PC-3 (cell line): ENCODE measurements around the gene PFN2. TPM values are rescaled to one million over a fixed set of nuclear protein-coding genes. Genes with fewer than 3 reads are reported as not detected.
"Not testable (repeated sequence)": the region's sequence is repeated elsewhere in the genome, so short reads cannot be mapped to it uniquely, and the experiment has no call there.

Source experiments
- ATAC-seq: fragments of 200-7000 bp; cut with Tn5 transposase; 2 replicates; pipeline ENCODE4 v1.9.1; 2020; ENCODE audit warnings: mild to moderate bottlenecking, moderate library complexity
- BruUV-seq: library from RNA; stranded (reverse); fragments of 400-500 nt; replicated peaks from 2 replicates; lab custom pipeline; 2021; lab: Mats Ljungman, UMichigan
- CTCF ChIA-PET: fragments of 300-600 bp; sonication (Branson Sonifier 250); formaldehyde crosslinking; loops from one replicate; lab custom pipeline; 2022; ENCODE audit warnings: antibody characterized with exemption; lab: Charles Lee
- POLR2A ChIA-PET: fragments of 300-600 bp; sonication (Branson Sonifier 250); formaldehyde crosslinking; loops from one replicate; lab custom pipeline; 2022; ENCODE audit warnings: antibody characterized with exemption; ENCODE audit not compliant: unreplicated experiment; lab: Charles Lee
- DNase-seq: peaks from one replicate; pipeline ENCODE4 v3.0.0-alpha.2; 2015
- H2AFZ ChIP-seq: fragments of 300-600 bp; sonication (generic); 2 replicates; pipeline ENCODE4 v1.6.0; 2016; ENCODE audit warnings: antibody characterized with exemption, low read length
- H3F3A ChIP-seq: fragments of 300-600 bp; sonication (generic); one replicate; pipeline ENCODE4 v1.6.0; 2017; ENCODE audit warnings: antibody characterized with exemption, low read length, control low read depth, mild to moderate bottlenecking; ENCODE audit not compliant: unreplicated experiment
- H3K27ac ChIP-seq: fragments of 300-600 bp; sonication (generic); 2 replicates; pipeline ENCODE4 v1.5.1; 2016; ENCODE audit warnings: mild to moderate bottlenecking, low read length
- H3K27me3 ChIP-seq: fragments of 300-600 bp; sonication (generic); 2 replicates; pipeline ENCODE4 v1.6.1; 2016; ENCODE audit warnings: low read length, mixed read lengths
- H3K36me3 ChIP-seq: fragments of 300-600 bp; sonication (generic); 2 replicates; pipeline ENCODE4 v1.6.1; 2016; ENCODE audit warnings: low read depth, mixed run types, low read length, mixed read lengths
- H3K4me1 ChIP-seq: fragments of 300-600 bp; sonication (generic); 2 replicates; pipeline ENCODE4 v1.5.1; 2016; ENCODE audit warnings: low read length; ENCODE audit not compliant: insufficient read depth
- H3K4me2 ChIP-seq: fragments of 300-600 bp; sonication (generic); 2 replicates; pipeline ENCODE4 v1.6.0; 2016; ENCODE audit warnings: low read length
- H3K4me3 ChIP-seq: fragments of 300-600 bp; sonication (generic); 2 replicates; pipeline ENCODE4 v1.5.1; 2016; ENCODE audit warnings: mild to moderate bottlenecking, low read length, mixed read lengths
- H3K79me2 ChIP-seq: fragments of 300-600 bp; sonication (generic); 2 replicates; pipeline ENCODE4 v1.6.1; 2017; ENCODE audit warnings: low read length, mixed read lengths
- H3K9ac ChIP-seq: fragments of 300-600 bp; sonication (generic); 2 replicates; pipeline ENCODE4 v1.6.0; 2016; ENCODE audit warnings: mild to moderate bottlenecking, low read length
- H3K9me2 ChIP-seq: fragments of 300-600 bp; sonication (generic); replicated peaks from 2 replicates; pipeline ENCODE4 v1.6.1; 2016; ENCODE audit warnings: mixed run types, low read length, mixed read lengths
- H3K9me3 ChIP-seq: fragments of 300-600 bp; sonication (generic); 2 replicates; pipeline ENCODE4 v1.6.1; 2016; ENCODE audit warnings: low read length, mixed read lengths
- H4K20me1 ChIP-seq: fragments of 300-600 bp; sonication (generic); 2 replicates; pipeline ENCODE4 v1.6.1; 2016; ENCODE audit warnings: low read length, mixed read lengths
- EZH2 ChIP-seq: fragments of 300-600 bp; sonication (generic); IDR thresholded peaks from one replicate; pipeline ENCODE4 v1.6.1; 2017; ENCODE audit warnings: antibody characterized with exemption, mild to moderate bottlenecking, low read length; ENCODE audit not compliant: unreplicated experiment
- EZH2phosphoT487 ChIP-seq: fragments of 300-600 bp; sonication (generic); IDR thresholded peaks from 2 replicates; pipeline ENCODE4 v1.6.1; 2018; ENCODE audit warnings: mild to moderate bottlenecking, antibody characterized with exemption, low read length, borderline replicate concordance
- intact Hi-C: fragments of 100-400 bp; cut with micrococcal nuclease; formaldehyde crosslinking; loops from 2 replicates; pipeline ENCODE4 v1.9.0; 2023
- total RNA-seq: library from RNA; depleted of rRNA; stranded (reverse); fragments of >200 nt; gene quantifications from 2 replicates; pipeline ENCODE4 v1.2.3, GENCODE V29; 2014
- TF ChIP-seq, protein P1 (sequence below): fragments of 300-600 bp; sonication (generic); conservative IDR thresholded peaks from 2 replicates; pipeline ENCODE4 v1.5.1; 2017; ENCODE audit warnings: antibody characterized with exemption, low read depth, mild to moderate bottlenecking, low read length

The PFN2 gene
- total RNA-seq, 1 experiment from 2014 or later, result 213 TPM

DNA sequence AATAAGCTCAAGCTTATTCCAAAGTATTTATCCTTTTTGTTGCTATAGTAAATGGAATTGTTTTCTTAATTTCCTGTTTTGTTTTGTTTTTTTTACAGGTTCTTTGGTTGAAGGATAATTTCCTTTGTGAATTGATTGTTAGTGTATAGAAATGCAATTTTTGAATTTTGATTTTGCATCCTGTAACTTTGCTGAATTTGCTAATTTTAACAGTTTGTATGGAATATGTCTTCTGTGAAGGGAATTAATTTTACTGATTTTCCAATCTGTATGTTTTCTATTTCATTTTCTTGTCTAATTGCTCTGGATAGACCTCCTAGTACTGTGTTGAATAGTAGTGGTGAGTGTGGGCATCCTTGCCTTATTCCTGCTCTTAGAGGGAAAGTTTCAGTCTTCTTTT is 28.3 kb downstream of the PFN2 start:
- Histone ChIP-seq H3K4me2 (no peak overlapping the region), H3K27me3 (no peaks in the 10 kb centered on the region), H2AFZ (no peak overlapping the region), H3K9me3 (no peaks in the 10 kb centered on the region), H3K9me2 (no peaks in the 10 kb centered on the region), H3K79me2 (no peaks in the 10 kb centered on the region), H3K9ac (no peak overlapping the region), H3K4me3 (no peak overlapping the region), H3K4me1 (no peaks in the 10 kb centered on the region), H3F3A (no peaks in the 10 kb centered on the region), H3K27ac (no peak overlapping the region), H3K36me3 (no peaks in the 10 kb centered on the region), H4K20me1 (no peaks in the 10 kb centered on the region)
- intact Hi-C loops, result no loop called here
- no TSS peak for BruUV-seq
- POLR2A ChIA-PET, result no interaction called here
- DNase-seq (no peak), ATAC-seq (no peak)
- TF ChIP-seq, protein P1, sequence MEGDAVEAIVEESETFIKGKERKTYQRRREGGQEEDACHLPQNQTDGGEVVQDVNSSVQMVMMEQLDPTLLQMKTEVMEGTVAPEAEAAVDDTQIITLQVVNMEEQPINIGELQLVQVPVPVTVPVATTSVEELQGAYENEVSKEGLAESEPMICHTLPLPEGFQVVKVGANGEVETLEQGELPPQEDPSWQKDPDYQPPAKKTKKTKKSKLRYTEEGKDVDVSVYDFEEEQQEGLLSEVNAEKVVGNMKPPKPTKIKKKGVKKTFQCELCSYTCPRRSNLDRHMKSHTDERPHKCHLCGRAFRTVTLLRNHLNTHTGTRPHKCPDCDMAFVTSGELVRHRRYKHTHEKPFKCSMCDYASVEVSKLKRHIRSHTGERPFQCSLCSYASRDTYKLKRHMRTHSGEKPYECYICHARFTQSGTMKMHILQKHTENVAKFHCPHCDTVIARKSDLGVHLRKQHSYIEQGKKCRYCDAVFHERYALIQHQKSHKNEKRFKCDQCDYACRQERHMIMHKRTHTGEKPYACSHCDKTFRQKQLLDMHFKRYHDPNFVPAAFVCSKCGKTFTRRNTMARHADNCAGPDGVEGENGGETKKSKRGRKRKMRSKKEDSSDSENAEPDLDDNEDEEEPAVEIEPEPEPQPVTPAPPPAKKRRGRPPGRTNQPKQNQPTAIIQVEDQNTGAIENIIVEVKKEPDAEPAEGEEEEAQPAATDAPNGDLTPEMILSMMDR, result no peak
- TF ChIP-seq EZH2 (no peak), EZH2phosphoT487 (no peak)
- CTCF ChIA-PET, result no interaction called here

- TF ChIP-seq, protein P1, result no peak
- no peak for TF ChIP-seq EZH2
- no peak for TF ChIP-seq EZH2phosphoT487
- Histone ChIP-seq H3K27ac (no peak overlapping the region), H3K4me2 (no peak overlapping the region), H4K20me1 (no peaks in the 10 kb centered on the region), H3K4me3 (no peak overlapping the region), H3K9me3 (no peaks in the 10 kb centered on the region), H3K36me3 (no peaks in the 10 kb centered on the region), H3K79me2 (no peaks in the 10 kb centered on the region), H3K9me2 (no peaks in the 10 kb centered on the region), H3K27me3 (no peaks in the 10 kb centered on the region), H3K4me1 (peaks cover 3% of the 10 kb centered on the region; the same call in 1 of the 2 replicates), H2AFZ (no peak overlapping the region), H3F3A (no peaks in the 10 kb centered on the region), H3K9ac (no peak overlapping the region)
- no peak for ATAC-seq
- intact Hi-C loops, result no loop called here
- no TSS peak for BruUV-seq
- no peak for DNase-seq
- ChIA-PET POLR2A (no interaction called here), CTCF (no interaction called here)
Observed at GRCh38 chr3:149941946-149942345, 28.7 kb downstream of the PFN2 start.

DNA sequence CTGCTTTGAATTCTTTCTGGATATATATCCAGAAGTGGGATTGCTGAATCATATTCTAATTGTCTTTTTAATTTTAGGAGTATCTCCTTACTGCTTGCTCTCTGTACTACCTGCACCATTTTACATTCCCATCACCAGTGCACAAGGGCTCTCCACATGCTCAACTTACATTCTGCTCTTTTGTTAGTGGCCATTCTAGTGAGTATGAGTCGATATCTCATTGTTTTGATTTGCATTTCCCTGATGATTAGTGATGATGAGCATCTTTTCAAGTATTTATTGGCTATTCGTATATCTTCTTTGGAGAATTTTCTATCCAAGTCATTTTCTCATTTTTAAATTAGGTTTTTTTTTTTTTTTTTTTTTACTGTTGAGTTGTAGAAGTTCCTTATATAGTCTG is 29.5 kb downstream of the PFN2 start:
- no peak for ATAC-seq

GRCh38 chr3:149938392-149939055 is 32.2 kb downstream of the PFN2 start:
- H3K27me3 ChIP-seq, ATAC-seq, H3K27ac ChIP-seq, H3K4me2 ChIP-seq, H3K9me3 ChIP-seq, H4K20me1 ChIP-seq, DNase-seq, H3K4me1 ChIP-seq, H3K36me3 ChIP-seq, H3F3A ChIP-seq, H3K4me3 ChIP-seq, H3K9me2 ChIP-seq, CTCF ChIA-PET, H3K9ac ChIP-seq, H3K79me2 ChIP-seq, H2AFZ ChIP-seq, BruUV-seq: not testable (repeated sequence)
- POLR2A ChIA-PET, result interaction anchor here (0.6 kb wide), 1 partner anchor 523 kb away, joined by 4 read pairs; no protein-coding TSS in a partner anchor
- intact Hi-C loops, result loop anchor here (5.0 kb wide), 1 partner anchor 559 kb away; no protein-coding TSS in a partner anchor

More for the DNA sequence above, 29.5 kb downstream of the PFN2 start:
- Histone ChIP-seq H3K4me2 (no peak overlapping the region), H3K27me3 (no peaks in the 10 kb centered on the region), H3K36me3 (no peaks in the 10 kb centered on the region), H3K9me3 (no peaks in the 10 kb centered on the region), H4K20me1 (no peaks in the 10 kb centered on the region), H3K27ac (no peak overlapping the region), H3K9me2 (no peaks in the 10 kb centered on the region), H3K4me1 (peaks cover 5% of the 10 kb centered on the region; the same call in 1 of the 2 replicates), H2AFZ (no peak overlapping the region), H3K4me3 (no peak overlapping the region), H3F3A (no peaks in the 10 kb centered on the region), H3K79me2 (no peaks in the 10 kb centered on the region), H3K9ac (no peak overlapping the region)
- no peak for TF ChIP-seq EZH2
- no peak for TF ChIP-seq EZH2phosphoT487
- ChIA-PET CTCF (no interaction called here), POLR2A (no interaction called here)
- BruUV-seq, result no TSS peak
- DNase-seq, result no peak
- intact Hi-C loops, result no loop called here
